Colonic mucosa (tissue), 4 donors: ENCODE measurements around the gene GPATCH4. TPM values are rescaled to one million over a fixed set of nuclear protein-coding genes. Genes with fewer than 3 reads are reported as not detected.
"Not testable (repeated sequence)": the region's sequence is repeated elsewhere in the genome, so short reads cannot be mapped to it uniquely, and the experiment has no call there.

Experiments used
- DNase-seq: peaks from one replicate; pipeline ENCODE4 v3.0.0-alpha.2; 2020
- H3K27ac ChIP-seq: fragments of 200-600 bp; one replicate; pipeline ENCODE4 v1.8.0; 2021
- H3K27me3 ChIP-seq: fragments of 200-600 bp; one replicate; pipeline ENCODE4 v1.8.0; 2021
- H3K36me3 ChIP-seq: fragments of 200-600 bp; one replicate; pipeline ENCODE4 v1.8.0; 2021
- H3K4me1 ChIP-seq: fragments of 200-600 bp; one replicate; pipeline ENCODE4 v1.8.0; 2021; ENCODE audit warnings: mild to moderate bottlenecking
- H3K4me3 ChIP-seq: fragments of 200-600 bp; one replicate; pipeline ENCODE4 v1.8.0; 2021
- H3K9ac ChIP-seq, 2 donors: one replicate each; pipeline ENCODE4 v1.7.0; 2013; ENCODE audit warnings: control low read depth in 2 of 2, low read depth in 2 of 2, low read length in 2 of 2
- H3K9me3 ChIP-seq: fragments of 200-600 bp; one replicate; pipeline ENCODE4 v1.8.0; 2021
- CTCF ChIP-seq: fragments of 200-600 bp; IDR thresholded peaks from one replicate; pipeline ENCODE4 v1.8.0; 2022; ENCODE audit warnings: antibody characterized with exemption, mild to moderate bottlenecking
- intact Hi-C: fragments of 100-400 bp; cut with DNase I; formaldehyde crosslinking; loops from one replicate; pipeline ENCODE4 v1.14.1; 2022
- total RNA-seq, 2 donors: library from RNA; stranded (reverse); fragmentation: NEBNext Ultra II Directional in 1 of 2; extraction: Animal tissue kit (Norgen Biotek cat#: 25700) in 1 of 2; gene quantifications; one replicate each; pipeline ENCODE4 v1.2.1, GENCODE V29; 2021
- donor health status: healthy.
- donor health status: DM: no; HTN: no; CAD: no.
- donor health status: DM: no; HTN: no; CAD: no.

GPATCH4 gene
- total RNA-seq, 2 donors from 2014 or later: 12.3 to 31.3 TPM

GRCh38 chr1:156608981-156609380 lies 7.7 kb upstream of the GPATCH4 start:
- Histone ChIP-seq H3K36me3 (no peaks in the 10 kb centered on the region), H3K9ac (no peak overlapping the region), H3K27ac (no peak overlapping the region), H3K27me3 (no peaks in the 10 kb centered on the region), H3K4me1 (no peaks in the 10 kb centered on the region), H3K4me3 (no peak overlapping the region), H3K9me3 (no peaks in the 10 kb centered on the region)
- DNase-seq: peak; percentile 41
- peak; percentile 34 for TF ChIP-seq CTCF
- intact Hi-C loops: no loop called here

- no peak overlapping the region for H3K9ac ChIP-seq
- intact Hi-C loops: no loop called here
These were observed 6.9 kb upstream of the GPATCH4 start for GRCh38 chr1:156608036-156608674.

GRCh38 chr1:156607344-156607743 lies 6.1 kb upstream of the GPATCH4 start:
- H3K9me3 ChIP-seq, H3K27ac ChIP-seq, DNase-seq, H3K36me3 ChIP-seq, H3K4me3 ChIP-seq, H3K4me1 ChIP-seq, H3K27me3 ChIP-seq, intact Hi-C loops, H3K9ac ChIP-seq: not testable (repeated sequence)

More at GRCh38 chr1:156608036-156608674, 6.9 kb upstream of the GPATCH4 start:
- peak; percentile 64 for TF ChIP-seq CTCF
- no peak overlapping the region for H3K27ac ChIP-seq
- no peaks in the 10 kb centered on the region for H3K36me3 ChIP-seq
- H3K4me3 ChIP-seq: no peak overlapping the region
- no peaks in the 10 kb centered on the region for H3K27me3 ChIP-seq
- H3K4me1 ChIP-seq: no peaks in the 10 kb centered on the region
- DNase-seq: peak; percentile 58
- H3K9me3 ChIP-seq: no peaks in the 10 kb centered on the region

GRCh38 chr1:156602557-156602993 lies 1.3 kb upstream of the GPATCH4 start:
- DNase-seq: peak; percentile 31
- Histone ChIP-seq H3K4me1 (peaks cover 5% of the 10 kb centered on the region), H3K4me3 (no peak overlapping the region), H3K36me3 (no peaks in the 10 kb centered on the region), H3K27me3 (no peaks in the 10 kb centered on the region), H3K27ac (no peak overlapping the region), H3K9ac (peak overlapping the region in 1 of 2 donors; percentile 9), H3K9me3 (no peaks in the 10 kb centered on the region)
- intact Hi-C loops: loop anchor here (5.0 kb wide), 1 partner anchor 150 kb away; no protein-coding TSS in a partner anchor
- TF ChIP-seq CTCF: peak; percentile 20

- intact Hi-C loops: loop anchor here (5.0 kb wide), 1 partner anchor 150 kb away; no protein-coding TSS in a partner anchor
These were observed 613 bp upstream of the GPATCH4 start for GRCh38 chr1:156601892-156602291.

More at GRCh38 chr1:156601892-156602291, 613 bp upstream of the GPATCH4 start:
- peak overlapping the region in 1 of 2 donors; percentile 75 for H3K9ac ChIP-seq
- H3K27ac ChIP-seq: peak overlapping the region; percentile 58
- H3K36me3 ChIP-seq: no peaks in the 10 kb centered on the region
- TF ChIP-seq CTCF: no peak
- DNase-seq: no peak
- peaks cover 5% of the 10 kb centered on the region for H3K4me1 ChIP-seq
- H3K27me3 ChIP-seq: no peaks in the 10 kb centered on the region
- H3K9me3 ChIP-seq: no peaks in the 10 kb centered on the region
- peak overlapping the region; percentile 67 for H3K4me3 ChIP-seq
